Osteoblast (primary cell): ENCODE measurements around the gene UBE2O. TPM values are rescaled to one million over a fixed set of nuclear protein-coding genes. Genes with fewer than 3 reads are reported as not detected.

ENCODE experiments used
- DNase-seq: peaks from one replicate; pipeline ENCODE4 v3.0.0; 2011; ENCODE audit warnings: low spot score, mixed read lengths; ENCODE audit not compliant: insufficient read length; ENCODE audit errors: missing footprints
- H2AFZ ChIP-seq: 2 replicates; pipeline ENCODE4 v1.6.0; 2011; ENCODE audit warnings: mild to moderate bottlenecking, low read length
- H3K27ac ChIP-seq: 2 replicates; pipeline ENCODE4 v1.5.1; 2011; ENCODE audit warnings: mild to moderate bottlenecking, low read depth, low read length, moderate library complexity
- H3K27me3 ChIP-seq: 2 replicates; pipeline ENCODE4 v1.6.0; 2012; ENCODE audit warnings: mild to moderate bottlenecking, control low read depth, inconsistent platforms, low read length, moderate library complexity; ENCODE audit not compliant: insufficient read depth
- H3K36me3 ChIP-seq: 2 replicates; pipeline ENCODE4 v1.5.1; 2011; ENCODE audit warnings: mild to moderate bottlenecking, low read length, control low read depth, moderate library complexity; ENCODE audit not compliant: insufficient read depth
- H3K4me1 ChIP-seq: 2 replicates; pipeline ENCODE4 v1.5.1; 2011; ENCODE audit warnings: mild to moderate bottlenecking, low read length, control low read depth, moderate library complexity; ENCODE audit not compliant: insufficient read depth
- H3K4me2 ChIP-seq: 2 replicates; pipeline ENCODE4 v1.6.0; 2011; ENCODE audit warnings: mild to moderate bottlenecking, low read length; ENCODE audit not compliant: insufficient read depth
- H3K4me3 ChIP-seq: fragments of 200-600 bp; sonication (generic); 3 replicates; pipeline ENCODE4 v1.5.1; 2012; ENCODE audit warnings: mild to moderate bottlenecking, low read length, inconsistent platforms; ENCODE audit not compliant: insufficient read depth
- H3K79me2 ChIP-seq: 2 replicates; pipeline ENCODE4 v1.6.0; 2012; ENCODE audit warnings: mild to moderate bottlenecking, low read length, control low read depth, inconsistent platforms; ENCODE audit not compliant: insufficient read depth
- H3K9me3 ChIP-seq: 2 replicates; pipeline ENCODE4 v1.5.1; 2011; ENCODE audit warnings: low read depth, low read length, control low read depth
- H4K20me1 ChIP-seq: 2 replicates; pipeline ENCODE4 v1.6.0; 2012; ENCODE audit warnings: mild to moderate bottlenecking, low read length, control low read depth; ENCODE audit not compliant: insufficient read depth
- CTCF ChIP-seq: IDR thresholded peaks from 2 replicates; pipeline ENCODE4 v1.5.1; 2011; ENCODE audit warnings: mild to moderate bottlenecking, low read depth, low read length, moderate library complexity; ENCODE audit errors: extremely low read depth
- total RNA-seq: library from RNA; depleted of rRNA; stranded (reverse); fragments of >200 nt; gene quantifications from 2 replicates; pipeline ENCODE4 v1.2.3, GENCODE V29; 2012

The UBE2O gene
- total RNA-seq, 1 donor = 19.5 TPM

- Histone ChIP-seq H3K4me3 (no peak overlapping the region), H4K20me1 (no peaks in the 10 kb centered on the region), H2AFZ (no peak overlapping the region), H3K36me3 (no peaks in the 10 kb centered on the region), H3K9me3 (no peaks in the 10 kb centered on the region), H3K4me2 (no peak overlapping the region), H3K27ac (no peak overlapping the region), H3K4me1 (no peaks in the 10 kb centered on the region), H3K79me2 (no peaks in the 10 kb centered on the region), H3K27me3 (no peaks in the 10 kb centered on the region)
- DNase-seq = no peak
- no peak for TF ChIP-seq CTCF
Measured at GRCh38 chr17:76472726-76473125, 19.8 kb upstream of the UBE2O start.

- Histone ChIP-seq H3K27me3 (no peaks in the 10 kb centered on the region), H3K9me3 (no peaks in the 10 kb centered on the region), H3K79me2 (no peaks in the 10 kb centered on the region), H3K4me1 (no peaks in the 10 kb centered on the region), H3K4me3 (no peak overlapping the region), H3K4me2 (no peak overlapping the region), H2AFZ (no peak overlapping the region), H3K27ac (no peak overlapping the region), H3K36me3 (no peaks in the 10 kb centered on the region), H4K20me1 (no peaks in the 10 kb centered on the region)
- TF ChIP-seq CTCF = no peak
- DNase-seq = no peak
Measured at GRCh38 chr17:76472258-76472645, 19.3 kb upstream of the UBE2O start.

GRCh38 chr17:76471498-76472257 lies 18.7 kb upstream of the UBE2O start:
- no peaks in the 10 kb centered on the region for H3K4me1 ChIP-seq
- H3K9me3 ChIP-seq = no peaks in the 10 kb centered on the region
- no peaks in the 10 kb centered on the region for H3K79me2 ChIP-seq
- no peaks in the 10 kb centered on the region for H4K20me1 ChIP-seq
- H3K27me3 ChIP-seq = no peaks in the 10 kb centered on the region
- no peak overlapping the region for H3K27ac ChIP-seq
- no peak overlapping the region for H2AFZ ChIP-seq
- DNase-seq = peak; percentile 73
- no peaks in the 10 kb centered on the region for H3K36me3 ChIP-seq
- no peak for TF ChIP-seq CTCF
- no peak overlapping the region for H3K4me3 ChIP-seq
- no peak overlapping the region for H3K4me2 ChIP-seq

GRCh38 chr17:76469991-76470739 lies 17.2 kb upstream of the UBE2O start:
- Histone ChIP-seq H3K79me2 (no peaks in the 10 kb centered on the region), H2AFZ (no peak overlapping the region), H3K9me3 (no peaks in the 10 kb centered on the region), H3K27ac (no peak overlapping the region), H3K36me3 (no peaks in the 10 kb centered on the region), H3K4me2 (no peak overlapping the region), H3K4me3 (no peak overlapping the region), H3K4me1 (no peaks in the 10 kb centered on the region), H4K20me1 (no peaks in the 10 kb centered on the region), H3K27me3 (no peaks in the 10 kb centered on the region)
- DNase-seq = peak; percentile 66
- TF ChIP-seq CTCF = no peak
